ENCODE measurements around the gene ITPRIP.

The ITPRIP gene

GRCh38 chr10:104344219-104344618 lies 6.0 kb upstream of the ITPRIP start:
- in situ Hi-C loops (cut with HindIII; ENCODE audit: low sequenced_read_pairs), result no loop called here

- in situ Hi-C loops (cut with HindIII; ENCODE audit: low sequenced_read_pairs), result no loop called here
These were observed 4.7 kb upstream of the ITPRIP start for GRCh38 chr10:104342941-104343411.

GRCh38 chr10:104340641-104341040 lies 2.4 kb upstream of the ITPRIP start:
- in situ Hi-C loops (cut with HindIII; ENCODE audit: low sequenced_read_pairs), result no loop called here

- in situ Hi-C loops (cut with HindIII; ENCODE audit: low sequenced_read_pairs), result no loop called here
These were observed 1.9 kb upstream of the ITPRIP start for GRCh38 chr10:104340111-104340526.

GRCh38 chr10:104339469-104340110 lies 1.3 kb upstream of the ITPRIP start:
- in situ Hi-C loops (cut with HindIII; ENCODE audit: low sequenced_read_pairs), result loop anchor here (10.0 kb wide), 1 partner anchor 445 kb away; no protein-coding TSS in a partner anchor

- in situ Hi-C loops (cut with HindIII; ENCODE audit: low sequenced_read_pairs), result loop anchor here (10.0 kb wide), 1 partner anchor 443 kb away; no protein-coding TSS in a partner anchor
These were observed 712 bp downstream of the ITPRIP start for GRCh38 chr10:104337521-104337984.

GRCh38 chr10:104336821-104337467 lies 1.3 kb downstream of the ITPRIP start:
- in situ Hi-C loops (cut with HindIII; ENCODE audit: low sequenced_read_pairs), result loop anchor here (10.0 kb wide), 1 partner anchor 442 kb away; no protein-coding TSS in a partner anchor

GRCh38 chr10:104334965-104335650 lies 3.2 kb downstream of the ITPRIP start:
- in situ Hi-C loops (cut with HindIII; ENCODE audit: low sequenced_read_pairs), result loop anchor here (10.0 kb wide), 1 partner anchor 440 kb away; no protein-coding TSS in a partner anchor

GRCh38 chr10:104334561-104334960 lies 3.7 kb downstream of the ITPRIP start:
- in situ Hi-C loops (cut with HindIII; ENCODE audit: low sequenced_read_pairs), result loop anchor here (10.0 kb wide), 1 partner anchor 440 kb away; no protein-coding TSS in a partner anchor

GRCh38 chr10:104333728-104334373 lies 4.4 kb downstream of the ITPRIP start:
- in situ Hi-C loops (cut with HindIII; ENCODE audit: low sequenced_read_pairs), result loop anchor here (10.0 kb wide), 1 partner anchor 439 kb away; no protein-coding TSS in a partner anchor

GRCh38 chr10:104333032-104333727 lies 5.1 kb downstream of the ITPRIP start:
- in situ Hi-C loops (cut with HindIII; ENCODE audit: low sequenced_read_pairs), result loop anchor here (10.0 kb wide), 1 partner anchor 438 kb away; no protein-coding TSS in a partner anchor

- in situ Hi-C loops (cut with HindIII; ENCODE audit: low sequenced_read_pairs), result loop anchor here (10.0 kb wide), 1 partner anchor 438 kb away; no protein-coding TSS in a partner anchor
These were observed 5.8 kb downstream of the ITPRIP start for GRCh38 chr10:104332243-104333031.

GRCh38 chr10:104331208-104331838 lies 6.9 kb downstream of the ITPRIP start:
- in situ Hi-C loops (cut with HindIII; ENCODE audit: low sequenced_read_pairs), result loop anchor here (10.0 kb wide), 1 partner anchor 437 kb away; no protein-coding TSS in a partner anchor

- in situ Hi-C loops (cut with HindIII; ENCODE audit: low sequenced_read_pairs), result loop anchor here (10.0 kb wide), 1 partner anchor 436 kb away; no protein-coding TSS in a partner anchor
These were observed 7.8 kb downstream of the ITPRIP start for GRCh38 chr10:104330168-104331110.

- in situ Hi-C loops (cut with HindIII; ENCODE audit: low sequenced_read_pairs), result loop anchor here (10.0 kb wide), 1 partner anchor 435 kb away; no protein-coding TSS in a partner anchor
These were observed 8.5 kb downstream of the ITPRIP start for GRCh38 chr10:104329735-104330134.

GRCh38 chr10:104328896-104329710 lies 9.2 kb downstream of the ITPRIP start:
- in situ Hi-C loops (cut with HindIII; ENCODE audit: low sequenced_read_pairs), result no loop called here

- in situ Hi-C loops (cut with HindIII; ENCODE audit: low sequenced_read_pairs), result no loop called here
These were observed 9.7 kb downstream of the ITPRIP start for GRCh38 chr10:104328646-104328895.
